Measurements from ENCODE around the gene BOLA1. TPM values are rescaled to one million over a fixed set of nuclear protein-coding genes. Genes with fewer than 3 reads are reported as not detected.
"Not testable (repeated sequence)": the region's sequence is repeated elsewhere in the genome, so short reads cannot be mapped to it uniquely, and the experiment has no call there.

BOLA1 gene
- total RNA-seq, 2 donors from 2014 or later = 23.1 to 26.7 TPM

DNA sequence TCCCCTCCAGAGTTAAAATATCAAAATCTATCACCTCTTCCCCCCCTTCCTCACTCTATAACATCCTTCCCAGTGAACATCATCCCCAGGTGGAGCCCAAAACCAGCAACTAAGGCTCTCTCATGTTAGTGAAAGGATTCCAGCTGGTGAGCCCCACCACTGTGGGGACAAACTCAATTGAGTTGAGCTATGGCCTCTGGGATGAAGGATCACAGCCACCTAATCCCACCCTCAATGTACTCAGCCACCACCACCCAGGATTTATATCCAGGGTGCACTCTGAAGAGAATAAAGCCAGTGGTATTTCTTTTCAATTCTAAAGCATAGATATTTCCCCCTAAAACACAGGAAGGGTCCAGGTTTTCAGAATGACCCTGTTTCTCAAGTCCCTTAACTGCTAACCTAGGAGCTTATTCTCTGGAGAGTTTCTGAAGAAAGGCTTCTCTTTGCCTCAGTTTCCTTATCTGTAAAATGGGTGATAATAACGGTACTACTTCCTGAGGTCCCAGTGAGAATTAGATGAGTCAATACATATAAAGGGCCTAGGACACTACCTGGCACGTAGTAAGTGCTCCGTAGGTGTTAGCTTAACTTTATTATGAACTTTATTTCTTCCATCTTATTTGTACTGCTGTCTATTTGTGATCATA lies 15.6 kb upstream of the BOLA1 start:
- Mint-ChIP-seq H3K27me3 (no peaks in the 10 kb centered on the region), H3K4me3 (no peak overlapping the region), H3K9me3 (no peaks in the 10 kb centered on the region), H3K36me3 (ENCODE audit: low read depth) (no peaks in the 10 kb centered on the region), H3K4me1 (peaks cover 16% of the 10 kb centered on the region), H3K27ac (no peak overlapping the region)
- no peak for ATAC-seq (replicated peaks)

DNA sequence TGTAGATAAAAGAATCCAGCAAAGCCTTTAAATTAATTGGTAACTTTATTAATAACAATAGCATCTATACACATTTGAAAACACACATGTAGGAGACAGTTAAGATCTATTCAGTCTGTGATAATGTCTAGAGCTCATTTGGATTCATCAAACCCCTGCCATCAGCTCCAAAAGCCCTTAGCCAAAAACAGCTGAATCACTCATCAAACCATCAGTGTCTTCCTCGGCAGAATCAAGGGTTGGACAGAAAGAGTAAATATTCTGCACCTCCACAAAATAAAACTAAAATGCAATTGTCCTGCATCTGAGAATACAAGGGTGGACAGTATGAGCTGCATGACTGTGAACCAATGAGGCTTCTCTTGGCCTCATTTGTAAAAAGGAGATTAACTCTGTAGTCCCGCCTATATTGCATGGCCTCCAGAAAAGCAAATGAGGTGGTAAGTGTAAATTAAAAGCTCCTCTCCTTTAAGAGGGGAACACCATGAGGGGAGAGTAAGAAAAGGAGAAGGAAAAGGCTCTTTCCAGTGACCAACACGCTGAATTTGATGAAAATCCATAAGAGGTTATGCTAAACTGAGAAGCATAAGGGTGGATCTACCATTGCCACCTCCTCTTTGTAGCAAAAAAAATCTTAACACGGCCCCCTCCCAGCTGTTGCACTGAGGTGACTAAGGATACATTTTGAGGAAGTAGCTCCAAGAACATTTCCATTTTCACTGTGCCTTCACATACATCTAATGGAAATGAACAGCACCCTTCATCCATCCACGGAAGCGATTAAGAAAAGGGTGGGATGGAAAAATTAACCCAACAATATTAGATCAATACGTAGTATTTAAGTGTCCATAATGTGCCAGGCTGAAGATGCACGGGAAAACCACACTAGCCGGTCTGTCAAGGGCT lies 14.7 kb upstream of the BOLA1 start:
- no peaks in the 10 kb centered on the region for H3K27me3 Mint-ChIP-seq
- no peak overlapping the region for H3K27ac Mint-ChIP-seq

DNA sequence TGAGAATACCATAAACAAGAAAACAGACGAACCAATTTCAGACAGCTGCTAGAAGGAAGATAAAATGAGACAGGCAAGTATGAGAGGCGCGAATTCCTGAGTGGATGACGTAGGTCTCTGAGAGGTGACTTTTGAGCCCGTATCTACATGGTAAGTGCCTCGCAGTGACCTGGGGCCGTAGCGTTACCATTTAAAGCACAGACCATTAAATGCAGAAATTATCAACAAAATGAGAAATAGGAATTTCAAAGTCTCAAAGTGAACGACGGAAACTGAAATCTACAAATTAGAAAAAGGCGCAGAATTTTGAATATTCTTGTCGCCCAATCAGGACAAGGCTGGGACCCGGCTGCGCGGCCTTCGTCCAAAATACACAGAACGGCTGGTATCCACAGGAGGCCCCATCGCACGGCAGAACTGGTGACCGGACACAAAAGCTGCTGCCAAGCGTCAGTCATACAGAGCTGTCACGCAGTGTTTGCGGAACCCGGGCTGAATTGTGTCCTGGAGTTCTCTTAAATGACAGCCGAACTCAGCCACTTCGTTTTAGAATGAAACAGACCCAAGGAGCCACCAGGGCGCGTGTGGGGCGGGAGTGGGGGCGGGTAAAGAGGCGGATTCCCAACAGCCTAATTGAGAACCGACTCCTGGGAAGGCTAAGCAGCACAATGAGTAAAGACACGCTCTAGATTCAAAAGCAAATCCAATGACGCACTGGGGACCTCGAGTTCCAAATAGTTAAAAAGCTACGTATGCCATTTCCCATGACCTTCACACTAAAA lies 13.8 kb upstream of the BOLA1 start:
- H3K27ac Mint-ChIP-seq = no peak overlapping the region
- H3K4me1 Mint-ChIP-seq = peaks cover 6% of the 10 kb centered on the region
- H3K36me3 Mint-ChIP-seq (ENCODE audit: low read depth) = no peaks in the 10 kb centered on the region
- no peaks in the 10 kb centered on the region for H3K9me3 Mint-ChIP-seq
- peak; percentile 27 for ATAC-seq (replicated peaks)
- no peaks in the 10 kb centered on the region for H3K27me3 Mint-ChIP-seq
- H3K4me3 Mint-ChIP-seq = no peak overlapping the region

More for the DNA sequence above, 14.7 kb upstream of the BOLA1 start:
- H3K4me1 Mint-ChIP-seq = peaks cover 9% of the 10 kb centered on the region
- H3K4me3 Mint-ChIP-seq = no peak overlapping the region
- H3K9me3 Mint-ChIP-seq = no peaks in the 10 kb centered on the region
- no peak for ATAC-seq (replicated peaks)
- no peaks in the 10 kb centered on the region for H3K36me3 Mint-ChIP-seq (ENCODE audit: low read depth)

DNA sequence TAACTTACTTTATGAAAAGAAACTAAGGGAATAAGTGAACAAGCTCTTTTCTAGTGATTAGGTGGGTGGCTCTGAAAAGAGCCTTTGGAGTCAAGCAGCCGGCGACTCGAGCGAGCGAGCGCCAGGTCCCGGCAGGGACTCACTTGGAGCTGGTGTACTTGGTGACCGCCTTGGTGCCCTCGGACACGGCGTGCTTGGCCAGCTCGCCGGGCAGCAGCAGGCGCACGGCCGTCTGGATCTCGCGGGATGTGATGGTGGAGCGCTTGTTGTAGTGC lies 13.3 kb upstream of the BOLA1 start:
- H3K27ac Mint-ChIP-seq; H3K4me1 Mint-ChIP-seq; H3K4me3 Mint-ChIP-seq; H3K9me3 Mint-ChIP-seq; H3K27me3 Mint-ChIP-seq; ATAC-seq (replicated peaks); H3K36me3 Mint-ChIP-seq (ENCODE audit: low read depth): not testable (repeated sequence)

DNA sequence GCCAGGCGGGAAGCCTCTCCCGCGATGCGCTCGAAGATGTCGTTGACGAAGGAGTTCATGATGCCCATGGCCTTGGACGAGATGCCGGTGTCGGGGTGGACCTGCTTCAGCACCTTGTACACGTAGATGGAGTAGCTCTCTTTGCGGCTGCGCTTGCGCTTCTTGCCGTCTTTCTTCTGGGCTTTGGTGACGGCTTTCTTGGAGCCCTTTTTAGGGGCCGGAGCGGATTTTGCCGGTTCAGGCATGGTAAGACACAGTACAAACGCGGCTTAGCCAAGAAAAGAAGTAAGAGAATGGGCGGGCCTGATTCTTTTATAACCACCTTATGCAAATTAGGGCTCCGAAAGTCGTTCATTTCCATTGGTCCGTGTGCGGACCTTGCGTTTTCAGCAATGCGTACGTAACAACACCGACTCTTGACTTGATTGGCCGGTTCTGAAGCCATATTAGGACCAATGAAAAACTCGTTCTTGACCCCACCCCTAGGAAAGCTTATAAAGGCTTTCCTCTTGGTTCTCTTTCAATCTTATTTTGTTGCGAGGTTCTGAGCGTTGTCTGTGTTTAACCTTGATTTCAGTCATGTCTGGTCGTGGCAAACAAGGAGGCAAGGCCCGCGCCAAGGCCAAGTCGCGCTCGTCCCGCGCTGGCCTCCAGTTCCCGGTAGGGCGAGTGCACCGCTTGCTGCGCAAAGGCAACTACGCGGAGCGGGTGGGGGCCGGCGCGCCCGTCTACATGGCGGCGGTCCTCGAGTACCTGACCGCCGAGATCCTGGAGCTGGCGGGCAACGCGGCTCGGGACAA lies 12.8 kb upstream of the BOLA1 start:
- Mint-ChIP-seq H3K27ac (no peak overlapping the region), H3K27me3 (no peaks in the 10 kb centered on the region), H3K9me3 (no peaks in the 10 kb centered on the region), H3K36me3 (ENCODE audit: low read depth) (no peaks in the 10 kb centered on the region), H3K4me3 (no peak overlapping the region), H3K4me1 (peaks cover 6% of the 10 kb centered on the region)
- peak; percentile 72 for ATAC-seq (replicated peaks)

DNA sequence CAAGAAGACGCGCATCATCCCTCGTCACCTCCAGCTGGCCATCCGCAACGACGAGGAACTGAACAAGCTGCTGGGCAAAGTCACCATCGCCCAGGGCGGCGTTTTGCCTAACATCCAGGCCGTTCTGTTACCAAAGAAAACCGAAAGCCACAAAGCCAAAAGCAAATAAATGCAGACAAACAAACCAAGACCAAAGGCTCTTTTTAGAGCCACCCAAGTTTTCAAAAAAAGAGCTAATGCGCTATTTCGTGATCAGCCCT lies 12.2 kb upstream of the BOLA1 start:
- not testable (repeated sequence) for H3K4me1 Mint-ChIP-seq; H3K27ac Mint-ChIP-seq; H3K36me3 Mint-ChIP-seq (ENCODE audit: low read depth); H3K9me3 Mint-ChIP-seq; H3K4me3 Mint-ChIP-seq; ATAC-seq (replicated peaks); H3K27me3 Mint-ChIP-seq

DNA sequence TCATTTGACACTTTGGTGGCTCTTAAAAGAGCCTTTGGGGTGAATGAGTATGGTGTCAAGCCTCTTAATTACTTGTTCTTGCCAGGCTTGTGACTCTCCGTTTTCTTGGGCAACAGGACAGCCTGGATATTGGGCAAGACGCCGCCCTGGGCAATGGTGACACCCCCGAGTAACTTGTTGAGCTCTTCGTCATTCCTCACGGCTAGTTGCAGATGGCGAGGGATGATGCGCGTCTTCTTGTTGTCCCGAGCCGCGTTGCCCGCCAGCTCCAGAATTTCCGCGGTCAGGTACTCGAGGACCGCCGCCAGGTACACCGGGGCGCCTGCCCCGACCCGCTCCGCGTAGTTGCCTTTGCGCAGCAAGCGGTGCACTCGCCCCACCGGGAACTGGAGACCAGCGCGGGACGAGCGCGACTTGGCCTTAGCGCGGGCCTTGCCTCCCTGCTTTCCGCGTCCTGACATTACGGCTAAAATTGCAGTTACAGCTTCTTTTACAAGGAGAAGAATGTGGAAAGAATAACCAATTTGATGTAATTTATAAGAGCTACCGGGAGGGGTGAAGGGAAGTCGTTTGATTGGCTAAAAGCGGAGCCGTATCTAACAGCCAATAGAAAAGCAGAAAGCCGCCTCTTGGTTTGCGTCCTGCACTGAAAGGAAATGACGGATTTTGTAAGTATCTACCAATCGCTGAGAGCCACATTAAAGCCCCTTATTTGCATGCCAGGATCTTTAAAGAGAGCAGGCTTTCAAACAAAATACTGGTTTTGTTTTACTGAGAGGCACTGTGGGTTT lies 11.7 kb upstream of the BOLA1 start:
- no peaks in the 10 kb centered on the region for H3K36me3 Mint-ChIP-seq (ENCODE audit: low read depth)

DNA sequence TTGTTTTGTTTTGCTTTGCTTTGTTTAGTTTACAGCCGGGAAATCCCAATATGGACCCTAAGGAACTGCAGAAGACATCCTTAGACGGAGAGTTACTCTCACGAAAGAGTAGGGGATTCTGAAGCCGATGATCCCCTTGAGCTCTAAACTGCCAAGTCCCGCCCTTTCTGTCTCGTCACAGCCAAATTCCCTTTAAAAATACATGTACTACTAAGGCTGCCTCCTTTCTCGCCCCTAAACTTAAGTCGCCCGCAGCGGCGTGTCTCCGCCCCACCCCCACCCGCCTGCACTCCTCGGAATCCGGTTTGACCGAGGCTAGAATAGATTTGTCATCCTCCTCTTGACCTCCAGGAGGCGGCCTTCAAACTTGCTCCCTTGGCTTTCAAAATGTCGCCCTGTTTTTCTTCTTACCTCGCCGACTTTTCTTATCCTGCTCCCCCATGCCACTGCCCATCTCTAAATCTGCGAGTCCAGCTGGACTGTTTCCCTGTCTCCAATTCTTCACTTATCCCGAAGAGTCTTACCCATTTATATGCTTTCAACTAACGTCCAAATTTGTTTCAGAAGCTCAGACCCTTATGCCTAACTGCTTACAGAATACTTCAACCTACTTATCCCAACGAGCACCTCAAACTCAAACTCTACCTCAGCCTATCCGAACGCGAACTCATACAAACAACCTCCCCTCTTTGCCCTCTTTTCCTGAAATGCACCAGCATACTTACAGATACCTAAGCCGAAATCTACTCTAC lies 10.9 kb upstream of the BOLA1 start:
- Mint-ChIP-seq H3K4me3 (no peak overlapping the region), H3K9me3 (no peaks in the 10 kb centered on the region), H3K27ac (no peak overlapping the region), H3K27me3 (no peaks in the 10 kb centered on the region), H3K36me3 (ENCODE audit: low read depth) (no peaks in the 10 kb centered on the region), H3K4me1 (no peaks in the 10 kb centered on the region)
- peak; percentile 45 for ATAC-seq (replicated peaks)

More for the DNA sequence above, 11.7 kb upstream of the BOLA1 start:
- H3K27ac Mint-ChIP-seq = no peak overlapping the region
- no peaks in the 10 kb centered on the region for H3K27me3 Mint-ChIP-seq
- peak; percentile 69 for ATAC-seq (replicated peaks)
- H3K4me3 Mint-ChIP-seq = no peak overlapping the region
- H3K4me1 Mint-ChIP-seq = no peaks in the 10 kb centered on the region
- no peaks in the 10 kb centered on the region for H3K9me3 Mint-ChIP-seq

DNA sequence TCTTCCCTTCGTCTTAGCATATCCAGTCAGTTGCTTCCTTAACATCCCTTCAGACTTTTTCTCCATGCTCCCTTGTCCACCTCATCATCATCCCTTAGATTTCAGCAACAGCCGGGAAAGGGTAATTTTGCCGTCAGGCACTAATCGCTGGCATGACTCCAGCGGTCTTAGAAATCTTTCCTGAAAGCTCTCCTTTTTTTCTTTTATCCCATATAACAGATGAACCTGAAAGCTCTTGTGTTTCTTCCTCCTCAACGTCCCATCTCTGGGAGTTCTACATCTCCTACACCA lies 10.4 kb upstream of the BOLA1 start:
- Mint-ChIP-seq H3K9me3 (no peaks in the 10 kb centered on the region), H3K4me3 (no peak overlapping the region), H3K27me3 (no peaks in the 10 kb centered on the region), H3K36me3 (ENCODE audit: low read depth) (no peaks in the 10 kb centered on the region), H3K4me1 (no peaks in the 10 kb centered on the region), H3K27ac (no peak overlapping the region)
- ATAC-seq (replicated peaks) = no peak

DNA sequence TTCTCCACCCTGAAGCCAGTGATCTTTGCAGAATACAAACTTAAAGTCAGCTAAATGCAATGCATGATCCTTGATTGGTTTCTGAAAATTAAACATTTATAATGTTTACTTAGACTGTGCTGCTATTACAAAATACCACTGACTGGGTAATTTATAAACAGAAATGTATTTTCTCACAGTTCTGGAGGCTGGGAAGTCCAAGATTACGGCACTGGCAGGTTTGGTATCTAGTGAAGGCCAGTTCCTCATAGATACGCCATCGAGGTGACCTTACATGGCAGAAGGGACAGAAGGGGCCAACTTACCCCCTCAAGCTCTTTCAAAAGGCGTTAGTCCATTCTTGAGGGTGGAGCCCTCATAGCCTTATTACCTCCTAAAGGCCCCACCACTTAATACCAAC lies 2.8 kb upstream of the BOLA1 start:
- Mint-ChIP-seq H3K4me1 (peaks cover 12% of the 10 kb centered on the region), H3K9me3 (peaks cover 4% of the 10 kb centered on the region), H3K36me3 (ENCODE audit: low read depth) (peaks cover 19% of the 10 kb centered on the region), H3K27me3 (no peaks in the 10 kb centered on the region), H3K4me3 (no peak overlapping the region), H3K27ac (no peak overlapping the region)
- no peak for ATAC-seq (replicated peaks)

DNA sequence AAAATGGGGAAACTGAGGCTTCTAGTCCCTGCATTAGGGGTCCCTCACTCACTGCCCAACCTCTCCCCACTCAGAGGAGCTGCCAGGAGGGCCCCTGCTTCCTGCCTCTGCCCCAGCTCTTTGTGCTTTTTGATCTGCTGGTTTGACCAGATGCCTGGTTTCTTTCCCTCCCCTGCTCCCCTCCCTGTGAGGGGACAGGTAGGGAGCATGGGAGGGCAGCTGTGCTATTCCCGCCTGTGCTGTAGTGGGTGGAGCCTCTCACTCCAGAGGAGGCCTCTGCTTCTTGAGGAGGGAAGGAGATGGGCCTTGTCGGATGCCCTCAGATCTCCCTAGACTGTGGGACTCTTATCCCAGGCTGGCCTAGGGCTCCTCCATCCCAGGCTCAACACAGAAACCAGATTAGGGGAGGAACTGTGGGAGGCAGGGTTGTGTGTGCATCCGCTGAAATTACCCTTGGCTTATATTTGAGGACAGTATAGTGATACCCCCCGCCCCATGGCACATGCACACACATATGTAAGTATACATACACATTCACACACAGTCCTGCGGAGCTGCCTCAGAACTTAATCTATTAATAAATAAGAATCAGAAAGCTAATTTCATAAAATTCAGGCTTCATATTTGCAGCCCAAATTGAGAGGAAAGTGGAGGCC lies 4.6 kb downstream of the BOLA1 start:
- Mint-ChIP-seq H3K9me3 (peaks cover 4% of the 10 kb centered on the region), H3K27me3 (no peaks in the 10 kb centered on the region), H3K27ac (no peak overlapping the region), H3K4me3 (no peak overlapping the region), H3K4me1 (peaks cover 16% of the 10 kb centered on the region), H3K36me3 (ENCODE audit: low read depth) (peaks cover 19% of the 10 kb centered on the region)
- no peak for ATAC-seq (replicated peaks)

DNA sequence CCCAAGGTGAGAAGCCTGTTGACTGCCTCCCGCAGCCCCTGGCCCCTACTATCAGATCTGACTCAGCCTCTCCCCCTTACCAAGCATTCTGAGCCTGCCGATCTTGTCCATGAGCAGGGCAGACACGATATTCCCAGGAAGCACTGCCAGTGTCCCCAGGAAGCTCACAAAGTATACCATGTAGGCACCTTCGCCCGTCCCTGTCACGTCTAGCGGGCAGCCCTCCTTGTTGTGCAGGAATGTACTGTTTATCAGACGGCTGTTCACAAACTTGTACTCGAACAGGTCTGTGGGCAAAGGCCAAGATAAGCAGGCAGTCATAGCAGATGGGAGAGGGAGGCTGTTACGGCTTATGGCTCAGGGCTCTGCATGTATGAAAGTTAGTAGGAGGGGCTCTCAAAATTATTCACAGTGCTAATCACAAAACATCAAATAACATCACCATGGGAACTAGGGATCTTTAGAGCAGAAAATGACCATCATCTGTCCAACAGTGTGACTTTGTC lies 7.3 kb downstream of the BOLA1 start:
- Mint-ChIP-seq H3K9me3 (no peaks in the 10 kb centered on the region), H3K4me1 (peaks cover 10% of the 10 kb centered on the region), H3K36me3 (ENCODE audit: low read depth) (no peaks in the 10 kb centered on the region), H3K27me3 (no peaks in the 10 kb centered on the region), H3K4me3 (no peak overlapping the region), H3K27ac (no peak overlapping the region)
- no peak for ATAC-seq (replicated peaks)

DNA sequence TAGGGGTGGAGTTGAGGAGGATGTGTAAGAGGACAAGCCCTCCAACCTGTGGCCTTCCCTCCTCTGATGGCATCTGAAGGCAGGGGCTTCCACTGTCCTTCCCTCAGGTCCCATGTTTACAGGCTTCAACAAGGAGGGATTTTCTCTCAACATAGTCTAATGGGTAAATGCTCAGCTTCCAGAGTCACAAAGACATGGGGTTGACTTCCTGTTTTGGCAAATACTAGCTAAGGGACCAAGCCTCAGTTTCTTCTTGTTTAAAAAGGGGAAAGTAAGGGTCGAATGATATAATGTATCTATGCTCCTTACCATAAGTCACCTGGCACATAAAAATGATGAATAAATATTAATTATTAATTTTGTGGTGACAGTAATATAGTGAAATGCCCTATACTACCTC lies 15.2 kb downstream of the BOLA1 start:
- H3K36me3 Mint-ChIP-seq (ENCODE audit: low read depth) = no peaks in the 10 kb centered on the region
- peaks cover 16% of the 10 kb centered on the region for H3K4me1 Mint-ChIP-seq
- H3K27me3 Mint-ChIP-seq = no peaks in the 10 kb centered on the region
- no peak for ATAC-seq (replicated peaks)
- H3K27ac Mint-ChIP-seq = no peak overlapping the region
- no peaks in the 10 kb centered on the region for H3K9me3 Mint-ChIP-seq
- H3K4me3 Mint-ChIP-seq = no peak overlapping the region

Data from activated T-helper 17 cell treated with anti-CD3 and anti-CD28 coated beads, Interleukin-2, amount 50 U/mL, for 72 hours (primary cell).